Subcutaneous adipose tissue (tissue), 4 donors: ENCODE results near the gene HIC2. TPM values are rescaled to one million over a fixed set of nuclear protein-coding genes. Genes with fewer than 3 reads are reported as not detected.

Experiments used
- total RNA-seq, 4 donors: library from RNA; depleted of rRNA; stranded (reverse); fragments of >200 nt; gene quantifications; one replicate each; pipeline ENCODE4 v1.1.0, GENCODE V29; 2016
- TF ChIP-seq, protein P1 (sequence below): fragments of 450-650 bp; IDR thresholded peaks from one replicate; pipeline ENCODE4 v1.5.1; 2016; ENCODE audit warnings: low read depth, mild to moderate bottlenecking, control low read depth, antibody characterized with exemption, moderate library complexity

HIC2 gene
- total RNA-seq, 4 donors from 2014 or later = 2.6 to 7.5 (median 2.9) TPM

DNA sequence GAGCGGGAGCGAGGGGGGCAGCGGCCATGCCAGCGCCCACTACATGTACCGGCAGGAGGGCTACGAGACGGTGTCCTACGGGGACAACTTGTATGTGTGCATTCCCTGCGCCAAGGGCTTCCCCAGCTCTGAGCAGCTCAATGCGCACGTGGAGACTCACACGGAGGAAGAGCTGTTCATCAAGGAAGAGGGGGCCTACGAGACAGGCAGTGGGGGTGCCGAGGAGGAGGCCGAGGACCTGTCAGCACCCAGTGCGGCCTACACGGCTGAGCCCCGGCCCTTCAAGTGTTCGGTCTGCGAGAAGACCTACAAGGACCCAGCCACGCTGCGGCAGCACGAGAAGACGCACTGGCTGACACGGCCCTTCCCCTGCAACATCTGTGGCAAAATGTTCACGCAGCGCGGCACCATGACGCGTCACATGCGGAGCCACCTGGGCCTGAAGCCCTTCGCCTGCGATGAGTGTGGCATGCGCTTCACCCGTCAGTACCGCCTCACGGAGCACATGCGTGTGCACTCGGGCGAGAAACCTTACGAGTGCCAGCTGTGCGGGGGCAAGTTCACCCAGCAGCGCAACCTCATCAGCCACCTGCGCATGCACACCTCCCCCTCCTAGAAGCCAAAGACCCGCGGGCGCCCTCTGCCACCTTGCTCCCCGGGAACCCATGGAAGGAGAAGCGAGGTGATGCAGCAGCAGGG lies 29.1 kb downstream of the HIC2 start:
- TF ChIP-seq, protein P1, sequence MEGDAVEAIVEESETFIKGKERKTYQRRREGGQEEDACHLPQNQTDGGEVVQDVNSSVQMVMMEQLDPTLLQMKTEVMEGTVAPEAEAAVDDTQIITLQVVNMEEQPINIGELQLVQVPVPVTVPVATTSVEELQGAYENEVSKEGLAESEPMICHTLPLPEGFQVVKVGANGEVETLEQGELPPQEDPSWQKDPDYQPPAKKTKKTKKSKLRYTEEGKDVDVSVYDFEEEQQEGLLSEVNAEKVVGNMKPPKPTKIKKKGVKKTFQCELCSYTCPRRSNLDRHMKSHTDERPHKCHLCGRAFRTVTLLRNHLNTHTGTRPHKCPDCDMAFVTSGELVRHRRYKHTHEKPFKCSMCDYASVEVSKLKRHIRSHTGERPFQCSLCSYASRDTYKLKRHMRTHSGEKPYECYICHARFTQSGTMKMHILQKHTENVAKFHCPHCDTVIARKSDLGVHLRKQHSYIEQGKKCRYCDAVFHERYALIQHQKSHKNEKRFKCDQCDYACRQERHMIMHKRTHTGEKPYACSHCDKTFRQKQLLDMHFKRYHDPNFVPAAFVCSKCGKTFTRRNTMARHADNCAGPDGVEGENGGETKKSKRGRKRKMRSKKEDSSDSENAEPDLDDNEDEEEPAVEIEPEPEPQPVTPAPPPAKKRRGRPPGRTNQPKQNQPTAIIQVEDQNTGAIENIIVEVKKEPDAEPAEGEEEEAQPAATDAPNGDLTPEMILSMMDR = no peak

DNA sequence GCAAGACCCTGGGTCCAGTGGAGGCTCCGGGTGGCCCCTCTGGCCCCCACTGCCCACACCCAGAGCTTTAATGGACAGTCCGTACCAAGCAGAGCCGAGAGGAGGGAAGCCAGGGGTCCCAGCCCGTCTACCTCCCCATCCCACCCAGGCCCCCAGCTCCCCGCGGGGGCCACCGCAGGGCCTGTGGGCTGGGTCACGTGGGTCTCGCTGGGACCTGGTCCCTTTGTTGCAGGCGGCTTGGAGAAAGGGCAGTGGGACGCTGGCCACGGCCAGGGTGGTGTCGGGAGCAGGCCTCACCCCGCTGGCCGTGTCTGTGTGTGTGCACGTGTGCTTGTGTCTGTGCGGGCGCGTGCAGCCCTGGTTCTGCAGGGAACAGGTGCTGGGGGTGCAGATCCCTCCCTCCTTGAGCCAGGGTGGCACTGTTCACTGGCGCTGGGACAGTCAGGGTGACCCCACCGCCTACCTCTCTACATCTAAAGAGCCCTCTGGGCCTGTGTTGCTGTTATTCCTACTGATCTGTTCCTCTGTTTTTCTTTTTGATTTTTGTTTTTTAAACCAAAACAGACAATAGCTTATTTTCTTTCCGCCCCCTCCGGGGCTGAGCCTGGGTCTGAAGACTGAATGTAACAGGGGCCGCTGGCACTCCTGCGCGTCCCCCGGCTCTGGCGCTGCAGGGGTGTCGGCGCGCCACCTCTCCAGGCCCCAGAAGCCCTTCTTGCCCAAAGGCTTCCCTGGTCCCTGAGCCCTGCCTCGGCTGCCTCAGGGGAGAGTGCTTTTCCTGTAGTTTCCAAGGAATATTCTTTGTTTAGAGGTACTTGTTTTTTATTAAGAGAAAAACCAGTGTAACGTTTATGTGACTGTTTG lies 29.9 kb downstream of the HIC2 start:
- TF ChIP-seq, protein P1 = no peak

DNA sequence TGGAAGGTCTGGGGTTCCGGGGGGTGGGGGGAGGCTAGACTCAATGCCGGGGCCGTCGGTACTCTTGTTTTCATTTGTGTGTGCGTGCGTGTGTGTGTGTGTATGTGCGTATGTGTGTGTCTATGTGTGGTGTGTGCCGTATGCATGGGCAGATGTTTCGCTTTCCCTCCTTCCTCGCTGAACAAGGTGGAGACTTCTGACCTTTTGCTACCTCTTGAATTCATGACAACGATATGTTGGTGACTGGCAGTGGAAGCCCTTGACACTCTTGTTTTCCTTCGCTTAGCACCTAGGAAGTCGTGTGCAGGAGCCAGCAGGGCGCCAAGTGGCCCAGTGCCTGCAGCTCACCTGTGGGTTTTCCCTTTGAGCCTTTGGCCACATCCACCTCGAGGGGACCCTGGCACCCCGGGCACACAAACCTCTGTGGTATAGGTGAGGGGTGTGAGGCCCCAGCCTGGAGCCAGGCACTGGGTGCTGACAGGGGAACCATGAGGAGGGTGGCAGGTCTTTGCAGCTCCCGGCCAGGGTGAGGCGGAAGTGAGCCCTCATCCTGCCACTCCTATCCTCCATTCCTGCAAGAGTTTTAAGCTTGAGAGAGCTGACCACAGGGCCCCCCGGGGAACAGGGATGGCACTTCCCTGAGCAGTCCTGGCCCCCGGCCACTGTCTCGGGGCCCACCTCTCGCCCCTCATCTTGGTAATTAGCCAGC lies 30.7 kb downstream of the HIC2 start:
- TF ChIP-seq, protein P1 = no peak

GRCh38 chr22:21448627-21449416 lies 31.7 kb downstream of the HIC2 start:
- TF ChIP-seq, protein P1 = no peak

DNA sequence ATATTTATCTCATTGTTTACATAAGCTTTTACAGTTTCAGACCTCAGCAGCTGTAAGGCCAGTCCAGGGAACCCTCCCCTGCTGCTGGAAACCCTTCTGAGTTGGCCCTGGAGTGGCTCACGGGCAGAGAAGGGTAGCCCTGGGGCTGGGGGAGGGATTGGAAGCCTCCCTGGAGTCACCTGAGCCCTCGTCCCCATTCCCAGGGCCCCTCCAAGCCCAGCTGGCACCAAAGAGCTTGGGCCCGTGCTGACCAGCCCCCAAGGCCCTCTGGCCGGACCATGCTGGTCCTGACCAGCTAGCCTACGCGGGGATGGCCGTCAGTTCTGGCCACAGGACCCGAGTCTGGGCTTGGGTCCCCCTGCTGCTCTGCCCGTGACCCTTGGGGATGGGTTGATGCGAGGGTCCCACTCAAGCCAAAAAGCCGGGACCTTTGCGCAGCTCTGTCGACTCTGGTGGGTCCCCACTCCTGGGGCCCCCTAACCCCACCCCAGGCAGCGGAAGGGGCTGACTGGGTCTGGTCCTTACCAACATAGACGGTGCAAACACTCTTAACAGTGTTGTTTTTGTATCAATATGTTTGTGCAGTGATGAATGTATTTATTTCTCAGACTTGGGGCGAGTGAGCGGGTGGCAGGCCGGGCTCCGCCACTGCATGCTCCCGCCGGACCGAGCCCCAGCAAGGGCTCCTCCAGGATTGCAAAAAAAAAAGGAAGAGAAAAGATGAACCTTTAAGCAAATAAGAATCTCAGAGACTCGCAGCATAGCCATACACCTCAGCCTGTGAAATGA lies 32.6 kb downstream of the HIC2 start:
- TF ChIP-seq, protein P1 = no peak

DNA sequence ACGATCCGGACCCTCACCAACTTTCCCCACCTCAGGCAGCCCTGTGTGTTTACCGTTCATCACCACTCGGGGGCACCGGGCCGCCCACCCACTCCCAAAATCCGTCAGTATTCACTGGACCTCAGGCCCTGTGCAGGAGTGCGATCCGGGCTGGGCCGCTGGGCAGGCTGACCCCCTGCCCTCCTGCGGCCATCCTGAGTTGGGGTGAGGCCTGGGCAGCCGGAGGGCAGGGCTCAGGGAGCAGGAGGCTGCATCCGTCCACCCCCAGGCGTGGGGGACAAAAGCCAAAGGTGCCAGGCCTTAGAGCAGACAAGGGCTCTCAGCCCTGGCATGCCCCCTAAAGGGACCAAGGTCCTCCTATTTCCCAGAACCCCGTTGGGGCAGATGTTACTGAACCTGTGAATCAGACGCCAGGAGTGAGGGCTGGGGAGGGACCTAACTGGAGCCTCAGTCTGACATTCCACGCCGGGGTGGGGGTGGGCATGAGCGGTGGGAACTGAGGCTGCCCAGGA lies 33.2 kb downstream of the HIC2 start:
- TF ChIP-seq, protein P1 = no peak
